ENCODE measurements around the gene RGS4. TPM values are rescaled to one million over a fixed set of nuclear protein-coding genes. Genes with fewer than 3 reads are reported as not detected.

The RGS4 gene
- total RNA-seq, result 10 to 100 TPM in 1 of 2 donors, under 1 TPM in 1; 0.33 to 14.5 TPM

GRCh38 chr1:163069142-163069541 lies at the start of gene RGS4:
RGS4 (plus strand) TSS chr1:163069361; CDS start chr1:163069485, 124 bp downstream.
- TF ChIP-seq CTCF (IDR thresholded peaks at IDR 0.05) (no peak), POLR2A (IDR thresholded peaks at IDR 0.05) (peak in 2 of 3 donors; percentile 24 to 37)
- DNase-seq (peak in 3 of 4 donors; percentile 32 to 47 (median 35)), ATAC-seq (peak; percentile 27)
- H3K27ac ChIP-seq, result no peak within 1 kb of the TSS
- H3K9me3 ChIP-seq, result no peaks in the 10 kb centered on the region
- intact Hi-C loops (cut with DNase I), result no loop called here
- no peak within 1 kb of the TSS for H3K4me3 ChIP-seq
- 3% methylated on average over 13 of the region's 13 CpGs for WGBS, 2 donors
- H3K27me3 ChIP-seq, result no peaks in the 10 kb centered on the region
- H3K4me1 ChIP-seq, result no peaks in the 10 kb centered on the region
- H3K36me3 ChIP-seq (replicated peaks in 1 of 2; ENCODE audit: insufficient read depth in 1 of 2, low read depth in 2 of 2), result no peaks in the 10 kb centered on the region

- Histone ChIP-seq H3K4me1 (no peaks in the 10 kb centered on the region), H3K36me3 (replicated peaks in 1 of 2; ENCODE audit: insufficient read depth in 1 of 2, low read depth in 2 of 2) (no peaks in the 10 kb centered on the region), H3K27ac (no peak overlapping the region), H3K27me3 (no peaks in the 10 kb centered on the region), H3K9me3 (no peaks in the 10 kb centered on the region), H3K4me3 (no peak overlapping the region)
- no peak for DNase-seq
- no peak for ATAC-seq
- no peak for TF ChIP-seq CTCF (IDR thresholded peaks at IDR 0.05)
- no peak for TF ChIP-seq POLR2A (IDR thresholded peaks at IDR 0.05)
- intact Hi-C loops (cut with DNase I), result no loop called here
Observed at GRCh38 chr1:163022129-163022528, 47.0 kb upstream of the RGS4 start.

- H3K4me1 ChIP-seq, result no peaks in the 10 kb centered on the region
- H3K27ac ChIP-seq, result no peak overlapping the region
- intact Hi-C loops (cut with DNase I), result no loop called here
- no peaks in the 10 kb centered on the region for H3K9me3 ChIP-seq
- TF ChIP-seq CTCF (IDR thresholded peaks at IDR 0.05) (no peak), POLR2A (IDR thresholded peaks at IDR 0.05) (no peak)
- no peak overlapping the region for H3K4me3 ChIP-seq
- H3K36me3 ChIP-seq (replicated peaks in 1 of 2; ENCODE audit: insufficient read depth in 1 of 2, low read depth in 2 of 2), result no peaks in the 10 kb centered on the region
- DNase-seq (no peak), ATAC-seq (no peak)
- H3K27me3 ChIP-seq, result no peaks in the 10 kb centered on the region
Observed at GRCh38 chr1:163027610-163028009, 41.6 kb upstream of the RGS4 start.

- H3K27me3 ChIP-seq, result no peaks in the 10 kb centered on the region
- H3K4me3 ChIP-seq, result no peak overlapping the region
- no peaks in the 10 kb centered on the region for H3K4me1 ChIP-seq
- DNase-seq (no peak), ATAC-seq (no peak)
- WGBS, 2 donors, result 77 to 79% methylated on average over 5 of the region's 5 CpGs
- TF ChIP-seq POLR2A (IDR thresholded peaks at IDR 0.05) (no peak), CTCF (IDR thresholded peaks at IDR 0.05) (no peak)
- no peak overlapping the region for H3K27ac ChIP-seq
- no peaks in the 10 kb centered on the region for H3K9me3 ChIP-seq
- H3K36me3 ChIP-seq (replicated peaks in 1 of 2; ENCODE audit: insufficient read depth in 1 of 2, low read depth in 2 of 2), result no peaks in the 10 kb centered on the region
- intact Hi-C loops (cut with DNase I), result no loop called here
Observed at GRCh38 chr1:163029901-163030300, 39.3 kb upstream of the RGS4 start.

GRCh38 chr1:163035446-163036249 lies 33.5 kb upstream of the RGS4 start:
- DNase-seq (no peak), ATAC-seq (no peak)
- H3K4me3 ChIP-seq, result no peak overlapping the region
- TF ChIP-seq CTCF (IDR thresholded peaks at IDR 0.05) (no peak), POLR2A (IDR thresholded peaks at IDR 0.05) (no peak)
- no peaks in the 10 kb centered on the region for H3K27me3 ChIP-seq
- no peaks in the 10 kb centered on the region for H3K9me3 ChIP-seq
- WGBS, 2 donors, result 68 to 71% methylated on average over 3 of the region's 3 CpGs
- no peaks in the 10 kb centered on the region for H3K4me1 ChIP-seq
- no peak overlapping the region for H3K27ac ChIP-seq
- no peaks in the 10 kb centered on the region for H3K36me3 ChIP-seq (replicated peaks in 1 of 2; ENCODE audit: insufficient read depth in 1 of 2, low read depth in 2 of 2)
- intact Hi-C loops (cut with DNase I), result no loop called here
